Keratinocyte (primary cell): Measurements from ENCODE around the gene TBCD. TPM values are rescaled to one million over a fixed set of nuclear protein-coding genes. Genes with fewer than 3 reads are reported as not detected.

Experiments used
- DNase-seq: peaks from one replicate; pipeline ENCODE4 v3.0.0-alpha.2; 2011; ENCODE audit warnings: low read depth, missing footprints, low spot score
- FAIRE-seq: peaks from 2 replicates; lab custom pipeline; 2011; peaks lifted over from hg19 to GRCh38; lab: Jason Lieb, UNC
- H2AFZ ChIP-seq: 2 replicates; pipeline ENCODE4 v1.6.0; 2012; ENCODE audit warnings: low read length, control low read depth, inconsistent platforms; ENCODE audit not compliant: control insufficient read depth
- H3K27ac ChIP-seq: 2 replicates; pipeline ENCODE4 v1.5.1; 2011; ENCODE audit warnings: low read length; ENCODE audit not compliant: control insufficient read depth, insufficient read depth
- H3K27me3 ChIP-seq: 3 replicates; pipeline ENCODE4 v1.6.0; 2011; ENCODE audit warnings: low read length; ENCODE audit not compliant: control insufficient read depth, insufficient read depth; ENCODE audit errors: extremely low read depth
- H3K36me3 ChIP-seq, 2 experiments: 2 replicates in 1 of 2; 3 replicates in 1 of 2; pipeline ENCODE4 v1.5.1; 2011; ENCODE audit warnings: low read length in 2 of 2, mild to moderate bottlenecking in 1 of 2; ENCODE audit not compliant: control insufficient read depth in 2 of 2, insufficient read depth in 2 of 2; ENCODE audit errors: extremely low read depth in 1 of 2
- H3K4me1 ChIP-seq: 3 replicates; pipeline ENCODE4 v1.5.1; 2011; ENCODE audit warnings: low read length; ENCODE audit not compliant: control insufficient read depth, insufficient read depth; ENCODE audit errors: extremely low read depth
- H3K4me2 ChIP-seq: 3 replicates; pipeline ENCODE4 v1.6.0; 2011; ENCODE audit warnings: low read depth, low read length; ENCODE audit not compliant: control insufficient read depth, insufficient read depth; ENCODE audit errors: extremely low read depth
- H3K4me3 ChIP-seq, 3 experiments: fragments of 200-600 bp in 1 of 3; sonication (generic) in 1 of 3; 2 replicates in 2 of 3; 3 replicates in 1 of 3; pipeline ENCODE4 v1.5.1; 2011 to 2016; ENCODE audit warnings: low read length in 3 of 3, mild to moderate bottlenecking in 3 of 3, control low read depth in 2 of 3, inconsistent platforms in 1 of 3, low read depth in 1 of 3, mixed read lengths in 1 of 3, mixed run types in 1 of 3, moderate library complexity in 1 of 3; ENCODE audit not compliant: control insufficient read depth in 2 of 3, insufficient read depth in 2 of 3; ENCODE audit errors: extremely low read depth in 1 of 3
- H3K79me2 ChIP-seq: 2 replicates; pipeline ENCODE4 v1.6.0; 2012; ENCODE audit warnings: low read length; ENCODE audit not compliant: control insufficient read depth, insufficient read depth
- H3K9ac ChIP-seq: 3 replicates; pipeline ENCODE4 v1.6.0; 2011; ENCODE audit warnings: low read length; ENCODE audit not compliant: control insufficient read depth, insufficient read depth; ENCODE audit errors: extremely low read depth
- H3K9me1 ChIP-seq: 3 replicates; pipeline ENCODE4 v1.6.0; 2011; ENCODE audit warnings: low read length; ENCODE audit not compliant: control insufficient read depth, insufficient read depth; ENCODE audit errors: extremely low read depth
- H3K9me3 ChIP-seq: 2 replicates; pipeline ENCODE4 v1.5.1; 2012; ENCODE audit warnings: low read depth, low read length; ENCODE audit not compliant: control insufficient read depth
- H4K20me1 ChIP-seq: 3 replicates; pipeline ENCODE4 v1.6.0; 2011; ENCODE audit warnings: low read length; ENCODE audit not compliant: control insufficient read depth, insufficient read depth; ENCODE audit errors: extremely low read depth
- EZH2 ChIP-seq: IDR thresholded peaks from one replicate; pipeline ENCODE4 v1.6.1; 2012; ENCODE audit warnings: inconsistent platforms, mild to moderate bottlenecking, low read length, moderate library complexity
- dilution Hi-C: fragments of 300-500 bp; cut with MboI; formaldehyde crosslinking; loops from one replicate; pipeline ENCODE4 v1.7.0; 2020; ENCODE audit warnings: low sequenced_read_pairs; ENCODE audit not compliant: extremely low pct_ligation_motif_present
- polyA plus RNA-seq, 5 experiments: library from polyadenylated mRNA; depleted of rRNA in 3 of 5; stranded (reverse) in 3 of 5; stranded (forward) in 1 of 5; unstranded in 1 of 5; fragments of >200 nt; gene quantifications; 1 replicate in 1 of 5; 2 replicates in 3 of 5; 3 replicates in 1 of 5; pipeline versions ENCODE4 v1.2.1 to v1.2.3, GENCODE V29; 2011 to 2012; ENCODE audit warnings: missing spikeins in 2 of 5, low read depth in 1 of 5, low replicate concordance in 1 of 5
- TF ChIP-seq, protein P1 (sequence below), 3 experiments: IDR thresholded peaks in 1 of 3; conservative IDR thresholded peaks in 1 of 3; optimal IDR thresholded peaks in 1 of 3; 2 replicates in 2 of 3; 3 replicates in 1 of 3; pipeline versions ENCODE3 to v1.5.1; 2011; ENCODE audit warnings: low read length in 3 of 3, mild to moderate bottlenecking in 3 of 3, moderate library complexity in 2 of 3, control low read depth in 1 of 3, inconsistent platforms in 1 of 3; ENCODE audit not compliant: insufficient read depth in 2 of 3; ENCODE audit errors: extremely low read depth in 1 of 3

Gene TBCD
- polyA plus RNA-seq, 1 donor (not counting 4 experiments of a cell fraction or from before 2014, with no cell fraction given): 36.2 TPM

DNA sequence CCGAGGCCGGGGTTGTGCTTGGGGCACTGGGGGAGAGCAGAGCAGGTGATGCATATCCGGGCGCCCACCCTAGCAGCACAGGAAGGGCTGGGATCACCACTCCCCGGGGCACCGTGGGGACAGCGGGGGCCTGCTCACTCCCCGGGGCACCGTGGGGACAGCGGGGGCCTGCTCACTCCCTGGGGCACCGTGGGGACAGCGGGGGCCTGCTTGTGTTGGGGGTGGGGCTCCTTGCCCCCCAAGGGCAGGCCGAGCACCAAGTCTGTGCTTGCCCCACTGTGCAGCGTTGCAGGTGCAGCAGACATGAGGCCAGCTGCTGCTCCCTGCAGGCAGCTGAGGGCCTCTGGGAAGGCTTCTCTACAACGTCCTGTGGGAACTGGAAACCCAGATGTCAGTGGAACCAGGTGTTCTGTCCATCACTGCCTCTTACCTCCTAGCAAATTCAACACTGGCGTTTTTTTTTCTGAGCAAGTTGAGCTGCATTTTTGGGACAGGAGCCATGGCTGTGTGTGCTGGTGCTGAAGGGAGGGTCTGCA lies 112.9 kb downstream of the TBCD start:
- no peaks in the 10 kb centered on the region for H3K9me3 ChIP-seq
- no peak overlapping the region for H3K4me2 ChIP-seq
- H3K9ac ChIP-seq: no peak overlapping the region
- H3K36me3 ChIP-seq: no peaks in the 10 kb centered on the region
- H3K27me3 ChIP-seq: no peaks in the 10 kb centered on the region
- DNase-seq (no peak), FAIRE-seq (no peak)
- peaks cover 15% of the 10 kb centered on the region for H3K4me1 ChIP-seq
- dilution Hi-C loops: no loop called here
- TF ChIP-seq, protein P1, sequence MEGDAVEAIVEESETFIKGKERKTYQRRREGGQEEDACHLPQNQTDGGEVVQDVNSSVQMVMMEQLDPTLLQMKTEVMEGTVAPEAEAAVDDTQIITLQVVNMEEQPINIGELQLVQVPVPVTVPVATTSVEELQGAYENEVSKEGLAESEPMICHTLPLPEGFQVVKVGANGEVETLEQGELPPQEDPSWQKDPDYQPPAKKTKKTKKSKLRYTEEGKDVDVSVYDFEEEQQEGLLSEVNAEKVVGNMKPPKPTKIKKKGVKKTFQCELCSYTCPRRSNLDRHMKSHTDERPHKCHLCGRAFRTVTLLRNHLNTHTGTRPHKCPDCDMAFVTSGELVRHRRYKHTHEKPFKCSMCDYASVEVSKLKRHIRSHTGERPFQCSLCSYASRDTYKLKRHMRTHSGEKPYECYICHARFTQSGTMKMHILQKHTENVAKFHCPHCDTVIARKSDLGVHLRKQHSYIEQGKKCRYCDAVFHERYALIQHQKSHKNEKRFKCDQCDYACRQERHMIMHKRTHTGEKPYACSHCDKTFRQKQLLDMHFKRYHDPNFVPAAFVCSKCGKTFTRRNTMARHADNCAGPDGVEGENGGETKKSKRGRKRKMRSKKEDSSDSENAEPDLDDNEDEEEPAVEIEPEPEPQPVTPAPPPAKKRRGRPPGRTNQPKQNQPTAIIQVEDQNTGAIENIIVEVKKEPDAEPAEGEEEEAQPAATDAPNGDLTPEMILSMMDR (optimal IDR thresholded peaks at IDR 0.05 in 1 of 3, IDR thresholded peaks at IDR 0.05 in 1 of 3, conservative IDR thresholded peaks at IDR 0.05 in 1 of 3; ENCODE audit: extremely low read depth in 1 of 3, insufficient read depth in 2 of 3, low read length in 3 of 3): peak in 1 of 3 experiments; percentile 14
- no peak for TF ChIP-seq EZH2
- no peak overlapping the region for H3K4me3 ChIP-seq
- no peaks in the 10 kb centered on the region for H4K20me1 ChIP-seq
- no peak overlapping the region for H2AFZ ChIP-seq
- H3K9me1 ChIP-seq: no peaks in the 10 kb centered on the region
- H3K27ac ChIP-seq: no peak overlapping the region
- peaks cover 21% of the 10 kb centered on the region for H3K79me2 ChIP-seq

DNA sequence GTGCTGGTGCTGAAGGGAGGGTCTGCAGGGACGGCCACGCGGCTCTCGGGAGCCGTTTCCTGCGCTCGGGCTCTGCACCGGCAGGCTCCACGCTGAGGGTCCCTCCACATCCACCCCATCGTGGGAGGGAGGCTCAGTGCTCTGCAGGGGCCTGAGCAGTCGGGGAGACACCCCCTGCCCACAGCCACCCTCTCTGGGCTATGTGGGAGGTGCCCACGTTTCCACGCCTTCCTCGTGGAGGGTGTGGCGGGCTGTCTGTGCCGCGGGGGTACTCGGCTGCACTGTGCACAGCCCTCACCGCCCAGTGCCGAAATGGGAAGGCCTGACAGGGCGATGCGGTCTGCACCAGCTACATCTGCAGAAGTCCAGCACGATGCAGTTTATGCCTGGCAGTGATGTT lies 113.4 kb downstream of the TBCD start:
- H4K20me1 ChIP-seq: no peaks in the 10 kb centered on the region
- H3K9ac ChIP-seq: no peak overlapping the region
- H3K9me3 ChIP-seq: no peaks in the 10 kb centered on the region
- no peak overlapping the region for H3K27ac ChIP-seq
- no peak overlapping the region for H3K4me3 ChIP-seq
- H3K27me3 ChIP-seq: no peaks in the 10 kb centered on the region
- no peaks in the 10 kb centered on the region for H3K9me1 ChIP-seq
- dilution Hi-C loops: no loop called here
- peaks cover 11% of the 10 kb centered on the region for H3K4me1 ChIP-seq
- peaks cover 0 to under 1% of the 10 kb centered on the region in 2 experiments for H3K36me3 ChIP-seq
- TF ChIP-seq EZH2: no peak
- TF ChIP-seq, protein P1 (optimal IDR thresholded peaks at IDR 0.05 in 1 of 3, IDR thresholded peaks at IDR 0.05 in 1 of 3, conservative IDR thresholded peaks at IDR 0.05 in 1 of 3; ENCODE audit: extremely low read depth in 1 of 3, insufficient read depth in 2 of 3, low read length in 3 of 3): no peak
- no peak overlapping the region for H3K4me2 ChIP-seq
- H3K79me2 ChIP-seq: peaks cover 19% of the 10 kb centered on the region
- FAIRE-seq: no peak
- no peak overlapping the region for H2AFZ ChIP-seq
- no peak for DNase-seq
